HG03095 (cell line): Measurements from ENCODE around the gene UBQLN4.
A peak's percentile ranks its signal among the peaks of the same experiment; 100 is the strongest.

Source experiments
- ATAC-seq: cut with Tn5 transposase; IDR thresholded peaks from one replicate; pipeline ENCODE4 v1.9.1; 2021; ENCODE audit warnings: moderate library complexity; ENCODE audit not compliant: unreplicated experiment

UBQLN4 gene

DNA sequence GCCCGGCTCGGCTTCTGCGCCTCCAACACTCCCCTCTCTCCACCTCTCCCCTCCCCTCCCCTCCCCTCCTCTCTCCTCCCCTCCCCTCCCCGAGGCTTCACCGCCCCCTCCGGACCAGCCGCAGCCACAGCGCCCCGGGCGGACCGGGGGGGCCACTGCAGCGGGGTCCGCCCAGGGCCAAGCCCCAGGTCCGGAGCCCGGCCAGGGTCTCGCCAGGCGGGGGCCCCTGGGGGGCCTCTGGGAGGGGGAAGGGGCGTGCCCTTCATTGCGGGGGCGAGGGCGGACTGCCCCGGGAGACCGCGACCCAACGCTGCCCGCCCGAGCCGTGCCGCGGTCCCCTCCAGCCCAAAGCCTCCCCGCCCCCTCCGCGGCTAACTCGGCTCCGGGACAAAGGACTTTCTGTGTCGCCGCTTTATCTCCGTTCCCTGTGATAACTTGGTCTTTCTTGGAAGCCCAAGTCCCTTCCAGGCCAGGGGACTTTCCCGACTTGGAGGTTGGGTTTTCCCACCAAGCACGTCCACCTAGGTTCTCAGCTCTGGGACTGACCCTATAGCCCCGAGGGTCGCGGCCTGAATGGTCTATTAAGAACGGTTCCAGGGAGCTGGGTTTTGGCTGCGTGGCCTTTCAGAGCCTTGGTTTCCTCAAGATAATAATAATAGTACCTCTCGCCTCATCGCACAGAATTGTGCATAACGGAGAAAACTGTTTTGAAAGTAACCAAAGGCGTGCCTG is at the start of gene UBQLN4:
Gene UBQLN4, minus strand, starts transcription at position 31 of the 732 bp plus-strand sequence. CDS start 97 bp downstream, outside the sequence.
- ATAC-seq: peak; percentile 36

DNA sequence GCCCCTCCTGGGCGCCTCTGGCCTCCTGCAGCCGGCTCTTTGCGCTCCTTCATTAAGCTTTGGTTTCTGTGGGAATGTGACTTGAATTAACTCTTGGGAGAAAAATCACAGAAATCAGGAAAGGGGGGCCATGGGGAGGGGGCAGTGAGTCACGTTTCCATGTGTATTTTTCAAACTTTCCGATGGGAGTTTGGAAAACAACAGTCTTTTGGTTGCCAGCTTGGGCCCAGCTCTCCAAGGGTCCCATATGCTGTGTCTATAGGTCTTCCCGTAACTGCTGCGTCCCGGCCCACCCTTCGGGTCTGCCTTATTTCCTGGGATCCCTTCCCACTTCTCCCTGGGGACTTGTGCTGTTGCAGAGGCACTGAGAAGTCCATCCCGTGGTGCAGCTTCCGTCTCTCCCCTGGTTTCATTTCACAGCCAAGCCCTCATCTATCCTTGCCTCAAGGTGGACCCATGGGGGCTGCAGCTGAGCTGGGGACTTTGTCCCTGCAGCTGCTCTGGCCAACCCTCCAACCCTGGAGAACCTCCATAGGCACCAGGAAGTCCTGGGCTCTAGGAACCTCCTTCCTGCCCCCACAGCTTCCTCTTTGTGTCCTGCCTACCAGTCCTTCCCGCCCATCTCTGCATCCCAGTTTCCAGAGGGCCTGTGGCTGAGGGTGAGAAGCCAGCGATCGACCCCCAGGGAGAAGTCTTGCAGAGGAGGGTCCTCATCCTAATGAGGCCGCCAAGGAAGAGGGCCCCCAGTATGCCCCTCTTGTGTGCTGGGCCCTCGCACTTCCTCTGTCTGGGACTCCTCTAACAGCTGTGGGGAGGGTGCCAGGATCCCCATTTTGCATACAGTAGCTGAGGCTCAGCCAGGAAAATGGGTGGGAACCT is 49.3 kb upstream of the UBQLN4 start:
- ATAC-seq: no peak

DNA sequence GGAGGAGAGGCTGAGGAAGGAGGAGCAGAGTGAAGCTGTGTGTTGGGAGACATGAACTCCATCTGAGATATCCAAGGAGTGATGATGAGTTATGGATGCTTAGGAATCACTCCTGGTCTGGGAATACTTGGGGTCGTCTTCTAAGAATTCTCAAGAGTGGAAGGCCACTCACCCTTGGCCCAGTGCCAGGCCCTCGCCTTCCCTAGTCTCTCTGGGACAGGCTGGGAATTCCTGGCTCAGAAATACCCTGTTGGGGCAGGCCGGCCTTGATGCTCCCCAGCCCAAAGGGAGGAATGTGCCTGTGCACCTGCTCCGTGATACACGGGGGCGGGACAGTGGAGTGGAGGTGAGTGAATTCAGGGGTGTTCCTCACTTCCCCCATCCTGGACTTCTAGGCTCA is 48.3 kb upstream of the UBQLN4 start:
- no peak for ATAC-seq

DNA sequence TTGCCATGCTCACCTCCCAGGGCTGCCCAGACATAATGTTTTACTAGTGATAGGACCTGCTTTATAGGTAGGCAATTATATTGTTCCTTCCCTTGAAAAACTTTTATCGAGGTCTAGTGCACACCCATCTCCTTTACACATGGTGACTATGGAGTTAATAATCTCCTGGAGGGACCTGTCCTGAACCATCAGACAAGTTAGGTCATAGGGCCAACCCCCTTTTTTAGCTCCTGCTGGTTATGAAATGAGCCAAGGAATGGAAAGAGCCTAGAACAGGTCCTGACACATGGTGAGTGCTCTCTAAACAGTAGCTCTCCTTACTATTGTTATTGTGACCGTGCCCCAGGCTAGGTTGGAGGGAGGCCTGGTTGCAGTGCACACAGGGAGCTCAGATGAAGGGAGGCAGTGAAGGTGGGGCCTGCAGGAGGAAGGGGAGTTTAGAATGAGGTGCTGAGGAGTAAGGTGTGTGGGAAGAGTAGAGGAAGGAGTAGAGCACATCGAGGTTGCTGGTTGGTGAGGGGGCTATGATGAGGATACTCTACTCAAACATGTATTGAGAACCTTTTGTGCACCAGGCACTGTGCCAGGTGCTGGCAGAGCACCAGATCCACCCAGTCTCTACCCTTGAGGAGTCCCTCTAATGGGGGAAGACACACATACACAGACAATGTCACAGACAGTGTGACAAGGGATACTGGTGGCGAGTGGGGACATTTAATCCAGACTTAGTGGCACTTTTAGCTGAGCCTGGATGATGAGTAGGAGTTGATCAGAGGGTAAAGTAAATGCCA is 46.8 kb upstream of the UBQLN4 start:
- no peak for ATAC-seq

DNA sequence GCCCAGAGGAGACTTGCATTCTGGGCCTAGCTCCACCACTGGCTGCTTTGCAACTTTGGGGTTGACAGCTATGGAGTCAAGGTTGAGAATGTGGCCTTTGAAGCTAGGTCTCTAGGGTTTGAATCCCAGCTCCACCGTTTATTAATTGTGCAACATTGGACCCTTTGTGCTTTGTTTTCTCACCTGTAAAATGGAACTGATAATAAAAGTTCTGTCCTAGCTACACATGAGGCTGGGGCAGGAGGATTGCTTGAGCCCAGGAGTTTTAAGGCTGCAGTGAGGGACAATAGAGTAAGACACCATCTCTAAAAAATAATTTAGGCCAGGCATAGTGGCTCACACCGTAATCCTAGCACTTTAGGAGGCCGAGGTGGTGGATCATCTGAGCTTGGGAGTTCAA is 45.7 kb upstream of the UBQLN4 start:
- no peak for ATAC-seq

DNA sequence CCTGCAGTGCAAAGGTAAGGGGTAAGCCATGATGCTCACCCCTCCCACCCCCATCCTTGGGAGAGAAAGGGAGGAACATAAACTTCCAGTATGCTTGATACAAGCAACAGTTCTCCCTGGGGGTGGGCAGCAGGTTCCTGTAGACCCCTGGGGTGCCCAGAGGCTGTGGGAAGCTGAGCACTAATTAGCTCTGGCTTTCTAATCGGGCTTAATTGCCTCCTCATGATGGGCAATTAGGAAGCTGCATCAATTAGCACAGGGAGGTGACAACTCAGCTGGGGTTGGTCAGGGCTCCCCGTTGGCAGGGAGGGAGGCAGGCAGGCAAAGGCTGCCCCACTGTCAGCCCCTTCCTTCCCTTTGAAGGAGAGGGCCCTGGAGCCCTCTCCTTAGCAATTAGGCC is 45.2 kb upstream of the UBQLN4 start:
- no peak for ATAC-seq

DNA sequence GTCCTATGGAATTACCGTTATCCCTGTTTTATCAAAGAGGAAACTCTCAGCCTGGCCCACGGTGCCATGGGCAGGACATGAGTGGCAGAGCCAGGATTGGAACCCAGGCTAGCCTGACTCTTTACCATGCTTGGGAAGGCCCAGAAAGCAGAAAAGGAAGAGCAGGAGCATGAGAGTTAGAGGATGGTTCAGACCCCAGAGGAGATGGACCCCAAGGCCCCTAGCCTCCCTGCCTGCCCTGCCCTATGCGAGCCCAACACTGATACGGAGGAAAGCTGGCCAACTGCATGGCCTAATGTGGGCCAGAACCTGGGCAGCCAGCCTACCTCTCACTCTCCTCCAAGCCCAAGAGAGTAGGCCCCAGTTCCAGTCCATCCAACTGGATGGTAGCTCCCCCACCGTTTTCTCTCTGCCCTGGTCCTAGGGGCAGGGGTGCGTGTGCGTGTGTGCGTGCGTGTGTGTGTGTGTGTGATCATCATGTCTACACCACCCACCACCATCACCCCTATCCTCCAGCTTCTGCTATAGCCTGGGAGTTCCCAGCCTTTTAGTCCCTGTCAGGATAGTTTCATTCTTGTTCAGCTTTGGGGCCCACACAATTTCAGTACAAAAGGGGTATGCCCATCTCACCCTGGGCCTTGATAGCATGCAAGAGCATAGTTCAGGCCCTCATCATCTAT is 44.0 kb upstream of the UBQLN4 start:
- ATAC-seq: no peak

DNA sequence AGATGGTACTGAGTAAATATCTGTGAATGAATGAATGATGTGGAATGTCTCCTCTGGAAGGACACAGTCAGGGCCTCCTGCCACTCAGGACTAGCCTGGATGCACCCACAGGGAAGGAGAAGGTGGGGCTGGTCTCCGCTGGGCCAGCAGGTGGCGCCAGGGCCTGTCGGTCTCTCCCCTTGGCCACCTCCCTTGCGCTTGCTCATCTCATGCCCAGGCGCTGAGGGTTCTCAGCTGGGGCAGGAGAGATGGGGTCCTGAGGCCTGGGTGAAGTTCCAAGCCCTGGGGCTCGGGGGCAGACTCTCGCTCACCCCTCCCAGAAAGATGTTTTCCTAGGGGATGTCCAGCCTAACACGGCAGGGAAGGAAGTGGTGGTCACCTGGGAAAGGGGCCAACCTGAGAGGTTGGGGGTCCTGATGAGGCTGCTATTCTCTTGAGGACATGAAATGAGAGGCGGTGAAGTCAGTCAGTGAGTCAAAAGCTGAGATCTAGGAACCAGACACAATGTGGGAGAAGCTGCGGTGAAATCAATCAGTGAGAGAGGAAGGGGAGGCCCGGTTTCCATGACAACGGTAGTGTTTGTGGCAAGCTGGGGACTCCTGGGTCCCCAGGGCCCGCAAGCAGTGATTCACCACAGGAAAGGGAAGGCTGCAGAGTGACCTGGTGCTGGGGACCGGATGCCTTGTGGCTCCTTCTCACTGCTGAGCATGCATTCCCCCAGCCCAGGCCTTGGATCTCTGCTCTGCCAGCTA is 43.2 kb upstream of the UBQLN4 start:
- ATAC-seq: peak; percentile 54

DNA sequence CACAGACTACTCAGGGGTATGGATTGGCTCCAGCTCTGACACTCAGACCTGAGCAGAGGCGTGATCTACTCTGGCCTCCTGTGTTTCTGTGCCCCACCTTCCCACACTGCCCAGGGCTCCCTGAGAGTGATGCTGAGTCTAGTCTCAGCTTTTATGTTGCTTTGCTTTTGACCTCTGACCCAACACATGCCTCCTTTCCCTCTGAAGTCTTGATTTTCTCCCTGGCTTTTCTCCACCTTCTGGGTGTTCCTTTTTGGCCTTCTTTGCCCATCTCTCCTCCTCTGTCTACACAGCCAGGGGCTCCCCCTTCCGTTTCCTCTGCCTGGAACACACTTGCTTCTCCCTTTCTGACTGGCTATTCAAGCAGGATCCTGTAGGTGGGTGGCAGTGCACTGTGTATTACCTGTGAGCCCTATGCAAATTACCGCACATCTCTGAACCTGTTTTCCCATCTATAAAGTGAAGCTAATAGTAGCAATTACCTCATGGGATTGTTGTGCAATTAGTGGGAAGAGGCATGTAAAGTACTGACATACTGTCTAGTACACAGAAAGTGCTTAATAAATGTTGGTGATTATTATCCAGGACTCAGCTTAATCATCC is 42.4 kb upstream of the UBQLN4 start:
- ATAC-seq: no peak

DNA sequence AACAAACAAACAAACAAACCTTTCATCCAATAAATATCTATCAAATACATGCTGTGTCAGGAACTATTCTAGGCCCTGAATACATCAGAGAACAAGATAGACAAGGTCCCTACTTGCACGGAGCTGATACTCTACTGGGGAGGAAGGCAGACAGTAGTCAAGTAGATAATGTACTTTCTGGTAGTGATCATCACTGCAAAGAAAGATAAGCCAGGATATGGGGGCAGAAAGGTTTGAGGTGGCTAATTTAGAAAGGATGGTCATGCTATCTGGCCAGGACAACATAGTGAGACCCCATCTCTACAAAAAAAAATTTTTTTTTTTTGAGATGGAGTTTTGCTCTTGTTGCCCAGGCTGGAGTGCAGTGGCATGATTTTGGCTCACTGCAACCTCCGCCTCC is 38.0 kb upstream of the UBQLN4 start:
- ATAC-seq: no peak

DNA sequence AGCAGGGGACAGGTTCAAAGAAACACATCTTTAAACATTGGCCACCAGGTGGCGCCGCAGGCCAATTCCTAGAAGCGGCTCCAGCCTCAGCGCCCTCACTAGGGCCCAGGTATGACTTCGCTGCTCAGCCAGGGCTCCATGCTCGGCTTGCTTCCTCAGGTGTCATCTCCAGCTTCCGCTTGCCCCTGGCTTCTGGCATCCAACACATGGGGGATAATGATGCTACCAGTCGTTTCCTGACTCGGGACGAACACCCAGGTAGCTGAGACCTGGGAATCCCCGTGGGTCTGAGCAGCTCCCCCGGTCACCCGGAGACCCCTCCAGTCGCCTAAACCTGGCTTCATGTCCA is 37.2 kb upstream of the UBQLN4 start:
- ATAC-seq: no peak

DNA sequence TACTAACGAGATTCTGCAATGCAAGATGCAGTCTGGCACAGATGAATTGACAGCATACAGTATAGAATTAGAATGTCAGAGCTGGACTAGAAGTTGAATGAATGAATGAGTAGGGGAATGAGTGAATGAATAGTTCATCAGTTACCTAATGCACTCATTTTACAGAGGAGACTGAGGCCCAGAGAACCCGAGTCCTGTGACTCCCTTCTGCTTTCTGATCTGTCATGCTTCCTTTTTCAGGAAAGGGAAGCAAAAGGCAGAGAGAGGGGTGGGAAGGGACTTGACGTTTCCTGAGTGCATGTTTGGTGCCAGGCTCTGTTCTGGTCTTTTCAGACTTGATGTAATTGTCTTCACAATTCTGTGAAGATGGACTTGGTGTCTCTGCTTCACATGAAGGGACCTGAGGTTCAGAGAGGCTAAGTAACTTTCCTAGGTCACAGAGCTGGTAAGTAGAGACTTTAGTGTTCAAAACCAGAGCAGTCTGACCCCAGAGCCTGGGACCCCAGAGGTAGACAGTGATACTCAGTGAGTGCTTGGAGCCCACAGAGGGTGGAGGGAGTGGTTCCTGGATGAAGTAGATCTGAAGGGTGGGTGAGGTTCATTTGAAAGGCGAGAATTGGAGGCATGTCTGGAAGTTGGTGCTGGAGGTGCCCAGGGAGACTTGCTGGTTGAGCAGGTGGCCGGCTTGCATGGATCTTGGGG is 36.7 kb upstream of the UBQLN4 start:
- ATAC-seq: no peak

DNA sequence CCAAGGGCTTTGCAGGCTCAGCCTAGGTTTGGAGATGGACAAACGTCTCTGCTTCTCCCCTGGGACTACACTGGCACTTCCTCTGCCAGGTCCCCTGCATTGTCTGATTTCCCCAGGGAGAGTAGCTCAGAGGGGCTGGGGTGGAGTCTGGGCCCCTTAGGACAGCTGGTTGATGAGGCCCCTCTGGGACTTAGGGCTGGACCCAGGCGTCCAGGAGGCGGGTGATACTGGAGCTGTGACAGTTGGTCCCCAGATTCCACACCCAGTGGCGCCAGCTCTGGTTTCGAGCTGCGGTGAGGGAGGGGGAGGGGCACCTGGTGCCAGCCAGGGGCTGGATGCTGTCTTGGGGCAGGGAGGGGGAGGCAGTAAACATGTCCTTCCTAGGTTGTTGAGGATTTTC is 36.1 kb upstream of the UBQLN4 start:
- no peak for ATAC-seq

DNA sequence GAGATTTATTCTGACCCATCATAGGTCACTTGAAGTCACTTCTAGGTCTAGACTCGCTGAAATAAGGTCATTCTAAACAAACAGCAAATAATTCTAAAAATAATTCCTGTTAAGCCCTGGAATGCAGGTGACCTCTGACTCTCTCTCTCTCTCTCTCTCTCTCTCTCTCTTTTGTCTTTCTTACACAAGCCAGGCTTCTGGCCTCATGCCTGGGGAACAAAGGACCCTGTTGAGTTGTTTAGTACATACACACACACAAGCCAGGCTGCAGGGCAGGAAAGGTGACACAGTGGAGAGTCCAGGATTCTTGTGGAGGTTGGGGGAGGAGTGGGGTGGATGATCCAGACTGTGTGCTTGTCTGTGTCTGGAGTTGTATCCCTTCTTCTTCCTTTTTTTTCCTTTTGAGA is 32.7 kb upstream of the UBQLN4 start:
- no peak for ATAC-seq

DNA sequence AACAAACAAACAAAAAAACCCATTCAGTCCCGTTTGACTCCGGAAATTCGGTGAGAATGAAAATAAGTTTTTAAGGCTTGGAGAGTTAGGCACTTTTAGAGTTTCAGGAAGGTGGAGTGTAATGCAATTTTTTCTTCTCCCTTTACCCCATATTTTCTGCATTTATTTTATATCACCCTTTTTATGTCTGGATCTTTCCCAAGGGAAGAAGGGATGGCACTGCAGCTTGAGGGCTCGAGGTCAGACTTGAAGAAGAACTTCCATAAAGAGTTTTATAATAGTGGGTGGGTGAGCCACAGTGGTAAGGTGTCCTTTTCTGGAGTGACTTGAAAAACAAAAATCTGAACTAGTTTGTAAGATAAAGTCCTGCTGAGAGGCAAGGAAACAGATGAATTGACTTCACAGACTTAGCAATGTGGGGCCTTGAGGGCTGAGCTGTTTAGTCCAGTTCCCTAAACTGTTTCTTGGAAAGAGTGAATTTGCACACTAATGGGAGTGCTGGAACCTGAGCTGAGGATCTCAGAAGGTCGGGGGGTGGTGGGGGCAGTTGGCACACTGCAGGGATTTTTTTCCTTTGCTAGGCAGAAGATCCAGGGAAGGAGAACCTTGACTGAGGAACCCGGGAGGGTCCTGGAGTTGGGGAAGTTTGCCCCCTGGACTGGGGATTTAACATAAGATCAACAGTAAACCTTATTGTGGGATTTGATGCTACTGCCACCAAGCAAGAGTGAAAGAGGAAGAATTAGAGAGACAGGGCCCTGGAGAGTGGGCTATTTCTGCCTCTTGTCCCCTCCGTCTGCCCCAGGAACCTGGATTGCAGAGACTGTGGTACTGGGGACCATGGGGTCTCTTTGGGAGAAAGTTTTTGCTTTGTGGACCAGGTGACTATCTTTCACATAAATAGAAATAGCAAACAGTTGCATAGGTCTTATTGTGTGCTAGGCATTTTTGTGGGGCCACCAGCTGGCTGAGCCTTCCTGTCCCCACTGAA is 30.5 kb upstream of the UBQLN4 start:
- ATAC-seq: no peak

DNA sequence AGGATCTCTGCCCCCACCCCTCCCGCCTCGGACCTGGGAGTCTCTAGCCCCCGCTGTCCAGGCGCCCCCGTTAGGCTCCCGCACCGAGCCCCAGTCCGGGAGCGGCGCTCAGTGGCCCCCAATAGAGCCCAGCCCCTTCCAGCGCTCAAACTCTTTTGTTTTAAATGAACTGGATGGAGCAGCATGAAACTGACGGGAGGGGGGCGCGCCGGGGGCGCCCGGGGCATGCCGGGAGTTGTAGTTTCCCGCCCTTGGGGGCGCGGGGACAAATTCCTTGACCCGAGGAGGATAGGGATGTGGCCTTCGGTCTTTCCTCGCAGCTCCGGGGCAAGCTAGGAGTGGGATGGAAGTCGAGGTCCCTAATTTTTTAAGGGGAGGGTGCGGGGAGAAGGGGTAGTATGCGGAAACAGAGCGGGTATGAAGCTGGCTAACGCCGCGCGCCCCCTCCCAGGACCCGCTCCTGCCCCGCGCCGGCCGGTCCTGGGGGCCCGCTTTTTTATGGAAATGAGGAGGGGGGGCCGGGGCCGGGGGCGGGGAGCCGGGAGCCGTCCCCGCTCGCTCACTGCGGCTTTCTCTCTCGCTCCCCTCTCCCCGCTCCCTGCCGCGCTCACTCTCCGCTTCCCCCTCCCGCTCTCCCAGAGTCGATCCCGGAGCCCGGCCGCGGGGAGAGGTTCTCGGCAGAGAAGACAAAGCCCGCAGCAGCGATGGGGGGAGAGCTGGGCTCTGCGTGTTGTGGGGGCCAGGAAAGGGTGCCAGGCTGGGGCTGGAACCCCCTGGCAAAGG is 28.9 kb upstream of the UBQLN4 start, which contains the start of gene MEX3A:
Gene MEX3A, minus strand, starts transcription at position 157 of the 783 bp plus-strand sequence. CDS start 467 bp downstream, outside the sequence.
- no peak for ATAC-seq

DNA sequence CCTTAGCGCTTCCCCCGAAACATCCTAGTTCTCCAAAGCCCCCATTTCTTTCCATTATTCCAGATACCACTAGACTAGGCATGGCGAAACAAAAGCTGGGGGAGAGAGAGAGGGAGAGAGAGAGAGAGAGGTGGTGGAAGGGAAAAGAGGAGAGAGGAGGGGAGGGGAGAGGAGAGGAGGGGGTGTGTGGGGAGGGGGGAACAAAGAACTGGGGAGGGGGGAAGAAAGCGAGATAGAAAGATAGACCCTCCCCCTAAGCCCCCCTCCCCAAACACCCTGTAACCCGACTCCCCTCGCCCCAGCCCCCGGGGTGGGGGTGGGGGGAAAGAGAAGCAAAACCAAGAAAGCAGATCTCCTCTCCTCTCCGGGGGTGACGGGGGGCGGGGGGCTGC is 28.3 kb upstream of the UBQLN4 start:
- no peak for ATAC-seq
